ENCODE results near the gene PUS7L. TPM values are rescaled to one million over a fixed set of nuclear protein-coding genes. Genes with fewer than 3 reads are reported as not detected.

PUS7L gene
- total and polyA plus RNA-seq, 2 of the 13 experiments (the other 11 are each of a cell fraction or from before 2014, with no cell fraction given) = 6.5 to 37.6 TPM

DNA sequence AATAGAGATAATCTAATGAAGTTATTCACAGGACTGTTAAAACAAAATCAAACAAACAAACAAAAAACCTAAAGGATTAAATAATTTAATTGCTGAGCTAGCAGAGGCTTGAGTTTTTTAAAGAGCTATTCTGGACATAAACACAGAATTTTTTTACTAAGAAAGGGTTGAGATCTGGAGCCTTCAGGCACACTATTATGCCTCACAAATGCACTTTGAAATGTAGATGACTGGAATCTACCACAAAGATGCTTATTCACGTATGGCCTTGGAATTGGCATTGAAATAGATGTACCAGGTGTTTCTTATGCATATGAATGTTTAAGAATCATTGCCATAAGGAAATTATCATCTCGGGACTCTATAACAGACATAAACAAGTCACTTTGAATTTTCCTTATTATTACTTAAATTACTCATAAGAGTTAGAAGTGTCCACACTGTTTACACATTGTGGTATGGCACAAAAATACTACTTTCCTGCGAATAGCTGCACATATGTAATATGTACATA, 21.6 kb downstream of the PUS7L start (continued):
- TF ChIP-seq PLSCR1 (CRISPR knock-in tag; IDR thresholded peaks at IDR 0.05; ENCODE audit: borderline replicate concordance) (no peak), SRSF1 (optimal IDR thresholded peaks at IDR 0.05; ENCODE audit: low read depth, low read length) (no peak), ZNF674 (CRISPR knock-in tag; IDR thresholded peaks at IDR 0.05; ENCODE audit: low read depth) (no peak)
- TF ChIP-seq, protein P1, sequence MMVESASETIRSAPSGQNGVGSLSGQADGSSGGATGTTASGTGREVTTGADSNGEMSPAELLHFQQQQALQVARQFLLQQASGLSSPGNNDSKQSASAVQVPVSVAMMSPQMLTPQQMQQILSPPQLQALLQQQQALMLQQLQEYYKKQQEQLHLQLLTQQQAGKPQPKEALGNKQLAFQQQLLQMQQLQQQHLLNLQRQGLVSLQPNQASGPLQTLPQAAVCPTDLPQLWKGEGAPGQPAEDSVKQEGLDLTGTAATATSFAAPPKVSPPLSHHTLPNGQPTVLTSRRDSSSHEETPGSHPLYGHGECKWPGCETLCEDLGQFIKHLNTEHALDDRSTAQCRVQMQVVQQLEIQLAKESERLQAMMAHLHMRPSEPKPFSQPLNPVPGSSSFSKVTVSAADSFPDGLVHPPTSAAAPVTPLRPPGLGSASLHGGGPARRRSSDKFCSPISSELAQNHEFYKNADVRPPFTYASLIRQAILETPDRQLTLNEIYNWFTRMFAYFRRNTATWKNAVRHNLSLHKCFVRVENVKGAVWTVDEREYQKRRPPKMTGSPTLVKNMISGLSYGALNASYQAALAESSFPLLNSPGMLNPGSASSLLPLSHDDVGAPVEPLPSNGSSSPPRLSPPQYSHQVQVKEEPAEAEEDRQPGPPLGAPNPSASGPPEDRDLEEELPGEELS (CRISPR knock-in tag; IDR thresholded peaks at IDR 0.05) = no peak

- H3K4me1 ChIP-seq (ENCODE audit: insufficient read depth, low read length) = no peaks in the 10 kb centered on the region
- no peaks in the 10 kb centered on the region for H3K27me3 ChIP-seq (ENCODE audit: control insufficient read depth in 1 of 2, insufficient read depth in 2 of 2, low read length in 2 of 2)
- no peaks in the 10 kb centered on the region for H3K9me3 ChIP-seq (ENCODE audit: low read length)
- intact Hi-C loops (cut with micrococcal nuclease; ENCODE audit: unreplicated experiment) = no loop called here
- peaks cover 1 to 50% of the 10 kb centered on the region in 2 experiments for H3K36me3 ChIP-seq (replicated peaks in 1 of 2; ENCODE audit: control insufficient read depth in 1 of 2, insufficient read depth in 2 of 2, low read length in 2 of 2)
- CTCF ChIA-PET (ENCODE audit: low intra/inter-chr PET ratio, low total read pairs) = no interaction called here
- in situ Hi-C loops (cut with HindIII; ENCODE audit: extremely low pct_ligation_motif_present, low pct_unique_long_range_greater_than_20kb) = no loop called here
- H3K4me2 ChIP-seq (ENCODE audit: low read depth, low read length) = no peak overlapping the region
- FAIRE-seq (no peak), ATAC-seq (no peak), DNase-seq (ENCODE audit: low spot score) (no peak)
- no peaks in the 10 kb centered on the region for H3K79me2 ChIP-seq (ENCODE audit: insufficient read depth, low read length)
- 87% methylated on average over 3 of the region's 3 CpGs for WGBS (ENCODE audit: low lambda C conversion rate)
- no peak overlapping the region for H3K4me3 ChIP-seq (replicated peaks in 1 of 3; ENCODE audit: insufficient read depth in 1 of 3, low read depth in 2 of 3, low read length in 3 of 3)
- H4K20me1 ChIP-seq (ENCODE audit: insufficient read depth, low read length) = no peaks in the 10 kb centered on the region
- H3K9ac ChIP-seq (ENCODE audit: insufficient read depth, low read depth, low read length) = no peak overlapping the region
- no peak overlapping the region for H3K27ac ChIP-seq (ENCODE audit: extremely low read length, insufficient read depth, low read length)
- POLR2A ChIA-PET = no interaction called here
- H2AFZ ChIP-seq (ENCODE audit: low read length) = no peak overlapping the region
- no TSS peak for BruUV-seq (replicated peaks)
- no peak for TF ChIP-seq SMYD3 (CRISPR knock-in tag; IDR thresholded peaks at IDR 0.05)
- no peak for TF ChIP-seq HNRNPL (IDR thresholded peaks at IDR 0.05; ENCODE audit: low read depth, low read length)
- no peak for TF ChIP-seq U2AF2 (IDR thresholded peaks at IDR 0.05; ENCODE audit: low read depth, low read length)
- TF ChIP-seq NR2F1 (CRISPR knock-in tag; IDR thresholded peaks at IDR 0.05) = no peak
- no peak for TF ChIP-seq TGIF2 (CRISPR knock-in tag; IDR thresholded peaks at IDR 0.05)
- TF ChIP-seq ZNF660 (CRISPR knock-in tag; IDR thresholded peaks at IDR 0.05; ENCODE audit: borderline replicate concordance, low read depth) = no peak
- TF ChIP-seq MLLT10 (CRISPR knock-in tag; IDR thresholded peaks at IDR 0.05) = no peak
- TF ChIP-seq MEIS1 (CRISPR knock-in tag; IDR thresholded peaks at IDR 0.05; ENCODE audit: borderline replicate concordance) = no peak
- no peak for TF ChIP-seq ZNF569 (CRISPR knock-in tag; IDR thresholded peaks at IDR 0.05; ENCODE audit: borderline replicate concordance)
- TF ChIP-seq TFE3 (CRISPR knock-in tag; IDR thresholded peaks at IDR 0.05) = no peak
- no peak for TF ChIP-seq POLR2AphosphoS2 (IDR thresholded peaks at IDR 0.05; ENCODE audit: low read depth, low read length)
- no peak for TF ChIP-seq PRDM15 (CRISPR knock-in tag; IDR thresholded peaks at IDR 0.05)
These were observed 24.9 kb downstream of the PUS7L start for GRCh38 chr12:43733687-43734086.

Measured in HepG2 (cell line).